Karpas-422 (cell line): ENCODE measurements around the gene SIGLEC9. TPM values are rescaled to one million over a fixed set of nuclear protein-coding genes. Genes with fewer than 3 reads are reported as not detected.

Experiments used
- DNase-seq: peaks from one replicate; pipeline ENCODE4 v3.0.0-alpha.2; 2015
- H2AFZ ChIP-seq: fragments of 200-600 bp; sonication (generic); 2 replicates; pipeline ENCODE4 v1.6.1; 2014; ENCODE audit warnings: antibody characterized with exemption, low read length, mixed read lengths
- H3K27ac ChIP-seq: fragments of 200-600 bp; sonication (generic); 2 replicates; pipeline ENCODE4 v1.5.1; 2014; ENCODE audit warnings: mild to moderate bottlenecking, low read length, moderate library complexity
- H3K27me3 ChIP-seq: fragments of 200-600 bp; sonication (generic); 2 replicates; pipeline ENCODE4 v1.6.1; 2014; ENCODE audit warnings: low read length, mixed read lengths
- H3K36me3 ChIP-seq: fragments of 200-600 bp; sonication (generic); 2 replicates; pipeline ENCODE4 v1.6.1; 2014; ENCODE audit warnings: low read length, mixed read lengths; ENCODE audit not compliant: insufficient read depth
- H3K4me1 ChIP-seq: fragments of 200-600 bp; sonication (generic); 2 replicates; pipeline ENCODE4 v1.6.1; 2014; ENCODE audit warnings: mild to moderate bottlenecking, low read length, mixed read lengths
- H3K4me2 ChIP-seq: fragments of 200-600 bp; sonication (generic); 2 replicates; pipeline ENCODE4 v1.6.1; 2014; ENCODE audit warnings: low read length, low read depth, mild to moderate bottlenecking; ENCODE audit not compliant: poor library complexity, severe bottlenecking
- H3K4me3 ChIP-seq: fragments of 200-600 bp; sonication (generic); 2 replicates; pipeline ENCODE4 v1.5.1; 2014; ENCODE audit warnings: mild to moderate bottlenecking, antibody characterized with exemption, low read length, mixed read lengths
- H3K79me2 ChIP-seq: fragments of 200-600 bp; sonication (generic); 2 replicates; pipeline ENCODE4 v1.6.1; 2014; ENCODE audit warnings: mild to moderate bottlenecking, low read length, mixed read lengths
- H3K9ac ChIP-seq: fragments of 200-600 bp; sonication (generic); 2 replicates; pipeline ENCODE4 v1.6.0; 2014; ENCODE audit warnings: low read length
- H3K9me2 ChIP-seq: fragments of 200-600 bp; sonication (generic), shearing (Covaris generic); replicated peaks from 2 replicates; pipeline ENCODE4 v1.6.0; 2014; ENCODE audit warnings: mild to moderate bottlenecking, low read length, moderate library complexity; ENCODE audit not compliant: insufficient read depth
- H3K9me3 ChIP-seq: fragments of 300-700, 200-600 bp; sonication (generic); 2 replicates; pipeline ENCODE4 v1.6.1; 2014; ENCODE audit warnings: low read length, mixed read lengths
- H4K20me1 ChIP-seq: fragments of 200-600 bp; sonication (generic); 2 replicates; pipeline ENCODE4 v1.6.1; 2014; ENCODE audit warnings: mild to moderate bottlenecking, antibody characterized with exemption, low read length, low read depth; ENCODE audit not compliant: insufficient read depth
- total RNA-seq: library from RNA; depleted of rRNA; stranded (reverse); fragments of >200 nt; shearing (Covaris generic); gene quantifications from 2 replicates; pipeline ENCODE4 v1.2.3, GENCODE V29; 2014; ENCODE audit warnings: low replicate concordance

SIGLEC9 gene
- total RNA-seq, 1 experiment from 2014 or later = not detected

- H3K9me3 ChIP-seq = no peaks in the 10 kb centered on the region
- no peaks in the 10 kb centered on the region for H3K9me2 ChIP-seq
- H3K4me2 ChIP-seq = peak overlapping the region; percentile 60
- H3K4me1 ChIP-seq = peaks cover 15% of the 10 kb centered on the region
- peak overlapping the region; percentile 6; the same call in 1 of the 2 replicates for H2AFZ ChIP-seq
- no peak overlapping the region for H3K27ac ChIP-seq
- peak overlapping the region; percentile 88 for H3K4me3 ChIP-seq
- no peaks in the 10 kb centered on the region for H4K20me1 ChIP-seq
- peaks cover 35% of the 10 kb centered on the region for H3K79me2 ChIP-seq
- 0 out of 2 replicates have a peak, but pooled peaks cover 4% of the 10 kb centered on the region for H3K36me3 ChIP-seq
- DNase-seq = no peak
- H3K27me3 ChIP-seq = no peaks in the 10 kb centered on the region
- H3K9ac ChIP-seq = peak overlapping the region; percentile 47
These were observed 15.9 kb upstream of the SIGLEC9 start for GRCh38 chr19:51108805-51109146.

- Histone ChIP-seq H3K4me2 (no peak overlapping the region), H3K9me3 (no peaks in the 10 kb centered on the region), H2AFZ (no peak overlapping the region), H3K4me1 (peaks cover 15% of the 10 kb centered on the region), H3K36me3 (no peaks in the 10 kb centered on the region), H3K9ac (no peak overlapping the region), H4K20me1 (no peaks in the 10 kb centered on the region), H3K27ac (no peak overlapping the region), H3K79me2 (peaks cover 23% of the 10 kb centered on the region), H3K9me2 (no peaks in the 10 kb centered on the region), H3K4me3 (no peak overlapping the region), H3K27me3 (no peaks in the 10 kb centered on the region)
- no peak for DNase-seq
These were observed 14.1 kb upstream of the SIGLEC9 start for GRCh38 chr19:51110666-51110971.

DNA sequence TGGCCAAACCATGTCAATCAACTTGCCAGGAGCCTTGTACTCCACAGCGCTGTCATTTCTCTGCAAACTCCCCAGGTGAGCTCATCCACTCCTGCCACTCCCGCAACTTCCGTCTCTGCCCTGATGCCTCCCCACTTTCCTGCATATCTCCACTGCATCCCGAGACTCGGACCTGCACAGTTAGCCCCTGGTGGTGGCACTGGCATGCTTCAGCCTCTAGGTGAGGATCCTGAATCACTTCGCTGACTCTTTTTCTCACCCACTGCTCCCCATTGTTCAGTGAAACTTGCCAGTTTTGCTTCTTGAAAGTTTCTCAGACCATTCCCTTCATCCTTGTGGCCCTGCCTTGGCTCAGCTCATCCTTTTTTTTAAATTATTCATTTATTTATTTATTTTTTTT lies 13.1 kb upstream of the SIGLEC9 start:
- no peaks in the 10 kb centered on the region for H3K27me3 ChIP-seq
- peaks cover 15% of the 10 kb centered on the region for H3K4me1 ChIP-seq
- H3K79me2 ChIP-seq = peaks cover 15% of the 10 kb centered on the region
- H3K9me3 ChIP-seq = no peaks in the 10 kb centered on the region
- H3K27ac ChIP-seq = no peak overlapping the region
- H4K20me1 ChIP-seq = no peaks in the 10 kb centered on the region
- H3K9ac ChIP-seq = no peak overlapping the region
- peak; percentile 60 for DNase-seq
- H3K4me3 ChIP-seq = no peak overlapping the region
- H3K9me2 ChIP-seq = no peaks in the 10 kb centered on the region
- H3K36me3 ChIP-seq = no peaks in the 10 kb centered on the region
- no peak overlapping the region for H2AFZ ChIP-seq
- no peak overlapping the region for H3K4me2 ChIP-seq

DNA sequence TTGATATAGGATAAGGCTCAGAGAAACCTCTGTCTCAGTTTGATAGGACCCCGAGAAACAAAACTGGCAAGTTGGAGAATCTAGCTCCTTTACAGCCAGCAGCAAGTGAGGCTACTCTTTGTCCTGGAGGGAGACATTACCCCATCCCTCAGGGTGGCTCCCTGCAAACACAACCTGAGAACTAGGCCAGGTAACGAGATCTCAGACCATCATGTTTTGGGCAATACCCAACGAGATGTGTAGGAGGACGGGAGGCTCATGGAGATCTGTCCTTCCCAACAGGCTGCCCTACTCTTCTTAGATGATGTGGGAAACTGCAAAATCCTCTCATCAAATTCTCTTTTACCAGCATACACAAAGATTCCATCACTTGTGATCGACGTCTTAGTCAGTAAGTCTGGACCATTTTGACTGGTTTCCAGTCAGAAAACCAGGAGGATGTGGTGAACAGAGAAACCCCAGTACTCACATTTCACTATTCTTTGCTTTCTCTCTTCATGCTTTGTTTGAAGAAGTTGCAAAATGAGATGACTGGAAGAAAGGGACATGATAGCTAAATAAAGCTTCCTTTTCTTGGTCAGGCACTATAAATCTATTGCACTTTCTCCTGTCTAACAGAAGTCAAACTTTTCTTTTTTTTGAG lies 10.5 kb upstream of the SIGLEC9 start:
- Histone ChIP-seq H4K20me1 (no peaks in the 10 kb centered on the region), H3K9ac (no peak overlapping the region), H3K9me3 (no peaks in the 10 kb centered on the region), H3K9me2 (no peaks in the 10 kb centered on the region), H3K27ac (no peak overlapping the region), H3K4me1 (no peaks in the 10 kb centered on the region), H2AFZ (no peak overlapping the region), H3K79me2 (no peaks in the 10 kb centered on the region), H3K4me3 (no peak overlapping the region), H3K36me3 (no peaks in the 10 kb centered on the region), H3K27me3 (no peaks in the 10 kb centered on the region), H3K4me2 (no peak overlapping the region)
- no peak for DNase-seq

DNA sequence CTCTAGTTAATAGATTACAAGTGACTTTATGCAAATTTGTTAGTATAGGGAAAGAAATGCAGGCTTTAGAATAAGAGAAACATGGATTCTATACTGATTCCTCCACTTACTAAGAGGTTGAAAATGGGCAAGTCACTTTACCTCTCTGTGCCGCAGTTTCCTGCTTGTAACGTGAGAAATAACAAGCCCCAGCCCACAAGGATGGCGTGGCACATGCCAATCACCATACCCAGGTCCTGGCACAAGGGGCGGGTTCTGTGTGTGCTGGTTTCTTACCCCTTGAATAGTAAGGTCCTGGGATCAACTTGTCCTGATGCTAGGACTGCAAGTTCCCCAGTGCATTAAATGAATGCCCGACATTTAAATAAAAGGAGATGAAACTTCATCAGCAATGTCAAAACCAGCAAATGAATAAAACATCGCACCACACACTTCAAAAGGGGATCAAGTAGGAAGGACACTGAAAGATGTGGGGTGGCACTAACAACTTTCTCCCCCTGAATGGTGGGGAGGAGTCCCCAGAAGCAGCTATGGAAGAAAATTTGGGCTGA lies 7.9 kb upstream of the SIGLEC9 start:
- Histone ChIP-seq H3K27me3 (no peaks in the 10 kb centered on the region), H2AFZ (no peak overlapping the region), H3K36me3 (no peaks in the 10 kb centered on the region), H3K4me1 (no peaks in the 10 kb centered on the region), H3K9me2 (no peaks in the 10 kb centered on the region), H3K4me3 (no peak overlapping the region), H4K20me1 (no peaks in the 10 kb centered on the region), H3K9ac (no peak overlapping the region), H3K9me3 (no peaks in the 10 kb centered on the region), H3K79me2 (no peaks in the 10 kb centered on the region), H3K4me2 (no peak overlapping the region), H3K27ac (no peak overlapping the region)
- DNase-seq = no peak

DNA sequence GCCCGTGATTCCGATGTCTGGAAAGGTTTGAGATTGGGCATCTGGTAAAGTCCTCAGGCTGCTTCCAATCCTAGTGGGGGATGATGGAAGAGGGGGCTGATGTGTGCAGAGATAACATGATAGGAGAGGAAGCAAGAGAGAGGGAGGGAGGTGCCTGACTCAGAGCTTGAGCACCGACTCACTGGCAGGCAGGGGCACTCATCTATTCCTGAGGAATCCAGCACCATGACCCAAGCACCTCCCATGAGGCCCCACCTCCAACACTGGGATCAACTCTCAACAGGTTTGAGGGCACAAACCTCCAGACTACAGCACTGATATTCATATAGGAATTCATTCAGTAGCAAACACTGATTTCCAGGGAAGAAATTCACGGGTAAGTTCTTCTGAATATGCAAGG lies 5.6 kb upstream of the SIGLEC9 start:
- Histone ChIP-seq H3K9ac (no peak overlapping the region), H3K79me2 (no peaks in the 10 kb centered on the region), H3K4me3 (no peak overlapping the region), H3K9me3 (no peaks in the 10 kb centered on the region), H3K36me3 (no peaks in the 10 kb centered on the region), H3K9me2 (no peaks in the 10 kb centered on the region), H3K27ac (no peak overlapping the region), H3K4me1 (peaks cover 11% of the 10 kb centered on the region), H3K4me2 (no peak overlapping the region), H4K20me1 (no peaks in the 10 kb centered on the region; the same call in 1 of the 2 replicates), H2AFZ (no peak overlapping the region), H3K27me3 (no peaks in the 10 kb centered on the region)
- no peak for DNase-seq

- no peaks in the 10 kb centered on the region; the same call in 1 of the 2 replicates for H4K20me1 ChIP-seq
These were observed 5.1 kb upstream of the SIGLEC9 start for GRCh38 chr19:51119611-51120010.

DNA sequence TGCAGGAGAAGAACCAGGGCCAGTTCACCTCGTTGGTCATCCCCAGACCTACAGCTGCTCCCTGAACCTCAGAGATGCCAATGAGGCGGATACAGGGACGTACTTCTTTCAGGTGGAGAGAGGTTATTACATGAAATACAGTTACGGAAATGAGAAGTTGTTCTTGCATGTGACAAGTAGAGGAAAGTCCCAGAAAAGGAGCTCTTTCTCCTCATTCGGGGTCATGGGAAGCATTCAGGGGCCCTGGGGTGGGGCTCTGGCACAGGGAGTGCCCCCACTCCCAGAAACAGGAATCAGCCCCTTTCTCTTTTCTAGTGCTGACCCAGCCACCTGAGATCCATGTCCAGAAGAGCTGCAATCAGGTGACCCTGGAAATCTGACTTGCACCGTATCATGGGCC lies 4.5 kb upstream of the SIGLEC9 start:
- H3K4me1 ChIP-seq = peaks cover 11% of the 10 kb centered on the region
- H3K4me3 ChIP-seq = no peak overlapping the region
- no peaks in the 10 kb centered on the region for H3K27me3 ChIP-seq
- no peaks in the 10 kb centered on the region; the same call in 1 of the 2 replicates for H4K20me1 ChIP-seq
- no peak overlapping the region for H3K9ac ChIP-seq
- no peaks in the 10 kb centered on the region for H3K9me2 ChIP-seq
- H3K27ac ChIP-seq = no peak overlapping the region
- no peak overlapping the region for H2AFZ ChIP-seq
- no peaks in the 10 kb centered on the region for H3K36me3 ChIP-seq
- no peak for DNase-seq
- no peak overlapping the region for H3K4me2 ChIP-seq
- no peaks in the 10 kb centered on the region for H3K9me3 ChIP-seq
- H3K79me2 ChIP-seq = no peaks in the 10 kb centered on the region

More at GRCh38 chr19:51119611-51120010, 5.1 kb upstream of the SIGLEC9 start:
- Histone ChIP-seq H3K9ac (no peak overlapping the region), H3K9me3 (no peaks in the 10 kb centered on the region), H3K79me2 (no peaks in the 10 kb centered on the region), H3K4me2 (no peak overlapping the region), H3K27me3 (no peaks in the 10 kb centered on the region), H3K36me3 (no peaks in the 10 kb centered on the region), H3K4me3 (no peak overlapping the region), H3K4me1 (peaks cover 11% of the 10 kb centered on the region), H3K9me2 (no peaks in the 10 kb centered on the region), H2AFZ (no peak overlapping the region), H3K27ac (no peak overlapping the region)
- DNase-seq = no peak
